ENCODE measurements around the gene TMEM213.
"Not testable (repeated sequence)": the region's sequence is repeated elsewhere in the genome, so short reads cannot be mapped to it uniquely, and the experiment has no call there.

Gene TMEM213

DNA sequence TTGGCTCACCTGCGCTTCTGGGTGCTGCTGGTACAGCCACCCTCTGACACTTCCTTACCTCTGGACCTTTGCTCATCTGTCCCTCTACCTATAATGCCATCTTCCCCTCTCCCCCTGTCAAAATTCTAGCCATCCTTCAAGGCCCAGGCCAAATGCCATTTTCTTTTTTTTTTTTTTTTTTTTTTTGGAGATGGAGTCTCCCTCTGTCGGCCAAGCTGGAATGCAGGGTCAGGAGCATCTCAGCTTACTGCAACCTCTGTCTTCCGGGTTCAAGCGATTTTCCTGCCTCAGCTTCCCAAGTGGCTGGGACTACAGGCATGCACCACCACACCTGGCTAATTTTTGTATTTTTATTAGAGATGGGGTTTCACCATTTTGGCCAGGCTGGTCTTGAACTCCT lies 748 bp upstream of the TMEM213 start:
- DNase-seq (ENCODE audit: low read depth): not testable (repeated sequence)

DNA sequence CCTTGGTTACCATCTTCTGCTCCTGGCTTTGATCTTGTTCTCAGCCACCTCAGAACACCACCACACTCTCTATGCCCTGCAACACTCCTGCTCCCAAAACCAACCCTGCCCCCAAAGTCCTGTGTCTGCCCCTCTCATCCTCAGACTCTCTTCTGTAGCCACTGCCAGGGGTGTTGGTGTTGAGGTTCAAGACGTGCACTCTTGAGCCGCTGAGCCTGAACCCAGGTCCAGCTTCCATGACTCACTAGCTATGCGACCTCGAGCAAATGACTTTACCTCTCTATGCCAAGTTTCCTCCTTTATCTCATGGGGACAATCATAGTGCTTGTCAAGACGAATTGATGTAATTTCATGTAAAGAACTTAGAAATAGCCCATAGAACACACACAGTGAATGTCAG lies 1.0 kb downstream of the TMEM213 start:
- DNase-seq (ENCODE audit: low read depth): no peak

GRCh38 chr7:138799336-138800000 lies 1.7 kb downstream of the TMEM213 start:
- no peak for DNase-seq (ENCODE audit: low read depth)

GRCh38 chr7:138801256-138801655 lies 3.5 kb downstream of the TMEM213 start:
- no peak for DNase-seq (ENCODE audit: low read depth)

DNA sequence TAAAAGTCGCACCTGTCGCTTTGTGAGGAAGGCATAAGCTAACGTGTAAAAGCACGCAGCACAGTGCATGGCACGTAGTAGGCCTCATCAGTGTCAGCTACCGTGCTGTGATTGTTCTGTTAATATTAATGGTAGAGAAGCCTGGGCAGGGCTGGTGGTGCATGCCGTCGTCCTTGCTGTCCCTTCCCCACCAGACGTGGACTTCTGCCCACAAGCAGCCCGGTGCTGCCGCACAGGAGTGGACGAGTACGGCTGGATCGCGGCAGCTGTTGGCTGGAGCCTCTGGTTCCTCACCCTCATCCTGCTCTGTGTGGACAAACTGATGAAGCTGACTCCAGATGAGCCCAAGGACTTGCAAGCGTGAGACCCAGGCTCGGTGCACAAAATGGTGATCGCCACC lies 4.9 kb downstream of the TMEM213 start:
- DNase-seq (ENCODE audit: low read depth): no peak

DNA sequence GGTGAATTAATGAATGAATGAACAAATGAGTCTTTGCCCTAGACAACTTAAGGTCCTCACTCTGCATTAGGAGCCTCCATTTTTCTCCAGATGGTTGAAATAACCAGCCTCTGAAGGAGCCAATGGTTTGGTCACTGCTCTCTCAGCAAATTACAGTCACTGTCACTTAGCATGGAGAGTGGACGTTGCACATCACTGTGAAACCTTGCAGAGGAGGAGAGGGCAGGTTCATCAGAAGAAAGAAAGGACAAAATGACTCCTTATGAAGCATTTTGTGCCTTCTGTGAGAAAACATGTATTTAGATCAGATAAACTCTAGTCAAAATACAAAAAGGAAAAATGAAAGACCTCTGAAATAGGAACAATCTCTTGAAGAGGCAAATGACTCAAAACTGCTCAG lies 6.8 kb downstream of the TMEM213 start:
- DNase-seq (ENCODE audit: low read depth): no peak

DNA sequence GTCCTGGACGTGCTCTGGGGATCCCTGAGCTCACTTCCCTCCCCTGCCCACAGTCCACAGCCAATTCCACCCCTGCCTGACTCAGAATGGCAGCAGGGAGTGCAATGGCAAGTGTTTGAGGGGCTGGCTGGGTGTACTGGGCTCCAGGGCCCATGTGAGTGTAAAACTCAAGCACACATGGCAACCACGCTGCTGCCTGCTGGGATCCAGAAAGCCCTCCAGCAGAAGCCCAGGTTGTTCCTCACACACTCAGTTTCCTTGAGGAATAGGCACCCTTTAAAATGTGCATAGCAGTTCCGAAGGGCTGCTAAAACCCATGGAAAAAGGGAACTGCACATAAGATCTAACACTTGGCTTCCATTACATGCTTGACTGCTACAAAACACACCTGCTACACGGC lies 11.6 kb downstream of the TMEM213 start:
- no peak for DNase-seq (ENCODE audit: low read depth)

GRCh38 chr7:138811327-138811726 lies 13.5 kb downstream of the TMEM213 start:
- DNase-seq (ENCODE audit: low read depth): not testable (repeated sequence)

DNA sequence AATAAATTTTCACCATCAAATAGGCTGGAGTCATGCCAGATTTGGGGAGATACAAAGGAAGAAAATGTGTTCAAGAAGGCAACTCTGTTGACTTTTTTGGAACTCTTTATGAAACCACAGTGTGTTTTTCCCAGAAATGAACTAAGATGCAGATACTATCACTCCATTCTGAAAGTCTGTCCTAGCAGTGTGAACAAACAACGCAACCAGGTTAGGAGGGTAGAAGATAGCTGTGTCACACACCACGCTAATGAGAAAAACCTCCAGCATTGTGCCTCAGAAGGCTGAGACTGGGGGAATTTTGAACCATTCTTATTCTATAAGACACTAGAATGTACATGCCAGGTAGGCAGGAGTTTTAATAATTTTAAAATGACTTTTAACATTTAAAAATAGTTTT lies 16.2 kb downstream of the TMEM213 start:
- no peak for DNase-seq (ENCODE audit: low read depth)

DNA sequence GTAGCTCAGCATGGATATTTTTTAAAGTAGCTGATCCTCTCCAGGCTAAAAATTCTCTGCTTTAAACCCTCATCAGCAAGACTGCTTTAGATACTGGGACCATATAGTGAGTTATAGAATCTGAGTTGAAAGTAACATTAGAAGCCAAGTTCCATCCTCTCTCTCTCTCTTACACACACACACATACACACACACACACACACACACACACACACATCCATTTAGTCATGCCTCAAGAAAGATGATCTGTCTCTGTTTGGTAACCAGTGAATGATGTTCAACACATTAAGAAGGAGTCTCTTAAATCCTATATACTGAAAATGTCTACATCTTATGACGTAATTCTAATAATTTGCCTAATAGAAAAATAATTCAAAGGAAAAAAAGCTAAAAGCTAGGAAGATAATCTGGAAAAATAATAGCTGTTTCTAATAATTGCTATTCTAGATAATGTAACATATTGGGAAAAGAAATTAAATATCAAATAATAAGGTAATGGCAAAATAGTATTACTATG lies 17.1 kb downstream of the TMEM213 start:
- DNase-seq (ENCODE audit: low read depth): peak; percentile 4

- no peak for DNase-seq (ENCODE audit: low read depth)
Measured at GRCh38 chr7:138816650-138817049, 18.9 kb downstream of the TMEM213 start.

GRCh38 chr7:138819625-138820024 lies 21.8 kb downstream of the TMEM213 start:
- no peak for DNase-seq (ENCODE audit: low read depth)

DNA sequence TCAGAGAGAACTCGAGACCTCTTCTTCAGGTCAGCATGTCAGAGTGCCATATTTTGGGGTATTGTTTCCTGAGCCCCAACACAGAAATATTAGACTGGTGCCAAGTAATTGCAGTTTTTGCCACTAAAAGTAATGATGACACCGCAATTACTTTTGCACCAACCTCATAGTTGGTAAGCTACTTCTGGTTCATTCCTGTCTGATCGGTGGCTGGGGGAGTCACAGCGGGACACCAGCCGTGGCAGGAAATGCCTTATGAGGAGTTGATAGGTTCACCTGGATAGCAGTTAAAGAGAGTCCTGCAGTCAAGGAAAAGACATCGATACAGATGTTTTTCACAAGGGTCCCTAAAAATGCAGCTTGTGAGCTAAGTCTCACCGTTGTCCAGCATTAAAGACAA lies 24.1 kb downstream of the TMEM213 start:
- DNase-seq (ENCODE audit: low read depth): no peak

DNA sequence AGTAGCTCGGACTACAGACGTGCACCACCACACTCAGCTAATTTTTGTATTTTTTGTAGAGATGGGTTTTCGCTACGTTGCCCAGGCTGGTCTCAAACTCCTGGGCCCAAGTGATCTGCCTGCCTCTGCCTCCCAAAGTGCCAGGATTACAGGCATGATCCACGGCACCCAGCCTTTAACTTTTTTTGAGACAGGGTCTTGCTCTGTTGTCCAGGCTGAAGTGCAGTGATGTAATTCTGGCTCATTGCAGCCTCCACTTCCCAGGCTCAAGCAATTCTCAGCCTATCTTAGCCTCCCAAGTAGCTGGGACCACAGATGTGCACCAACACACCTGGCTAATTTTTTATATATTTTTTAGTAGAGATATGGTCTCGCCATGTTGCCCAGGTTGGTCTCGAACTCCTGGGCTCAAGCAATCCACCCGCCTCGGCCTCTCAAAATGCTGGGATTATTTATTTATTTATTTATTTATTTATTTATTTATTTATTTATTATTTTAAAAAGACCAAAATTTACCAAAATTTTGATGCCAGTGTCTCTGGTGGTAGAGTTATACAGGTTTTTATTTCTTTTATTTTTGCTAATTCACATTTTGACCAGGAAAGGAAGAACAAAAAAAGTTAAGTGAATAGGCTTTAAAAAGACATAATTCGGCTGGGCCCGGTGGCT lies 25.2 kb downstream of the TMEM213 start:
- DNase-seq (ENCODE audit: low read depth): no peak

GRCh38 chr7:138825049-138825721 lies 27.4 kb downstream of the TMEM213 start:
- no peak for DNase-seq (ENCODE audit: low read depth)

DNA sequence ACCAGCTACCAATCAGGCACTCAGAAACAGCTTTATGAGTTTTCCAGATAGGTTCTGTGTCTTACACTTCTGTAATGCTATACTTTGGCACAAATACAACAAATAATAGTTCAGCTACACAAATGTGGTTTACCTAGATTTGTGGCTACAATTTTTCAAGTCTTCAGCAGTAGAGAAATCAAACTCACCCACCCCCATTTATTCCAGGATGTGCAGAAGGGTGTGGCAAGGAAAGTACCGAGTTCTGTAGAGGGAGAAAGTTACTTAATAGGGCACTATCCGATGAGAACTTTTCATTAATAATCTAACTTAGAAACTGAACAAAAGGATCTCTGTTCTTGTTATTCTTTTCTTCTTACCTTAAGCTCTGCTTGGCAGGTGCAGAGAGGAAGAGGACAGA lies 30.5 kb downstream of the TMEM213 start:
- no peak for DNase-seq (ENCODE audit: low read depth)

DNA sequence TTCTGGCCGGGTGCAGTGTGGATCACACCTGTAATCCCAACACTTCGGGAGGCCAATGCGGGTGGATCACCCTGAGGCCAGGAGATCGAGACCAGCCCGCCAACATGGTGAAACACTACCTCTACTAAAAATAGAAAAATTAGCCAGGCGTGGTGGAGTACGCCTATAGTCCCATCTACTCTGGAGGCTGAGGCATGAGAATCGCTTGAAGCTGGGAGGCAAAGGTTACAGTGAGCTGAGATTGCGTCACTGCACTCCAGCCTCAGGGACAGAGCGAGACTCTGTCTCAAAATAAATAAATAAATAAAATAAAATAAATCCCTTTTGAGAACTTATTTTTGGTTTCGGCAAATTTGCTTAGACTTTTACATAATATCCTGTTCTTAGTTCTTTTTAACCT lies 31.5 kb downstream of the TMEM213 start:
- DNase-seq (ENCODE audit: low read depth): no peak

- no peak for DNase-seq (ENCODE audit: low read depth)
Measured at GRCh38 chr7:138832966-138833365, 35.2 kb downstream of the TMEM213 start.

- DNase-seq (ENCODE audit: low read depth): no peak
Measured at GRCh38 chr7:138833596-138833995, 35.8 kb downstream of the TMEM213 start.

GRCh38 chr7:138834583-138834982 lies 36.8 kb downstream of the TMEM213 start:
- DNase-seq (ENCODE audit: low read depth): no peak

- no peak for DNase-seq (ENCODE audit: low read depth)
Measured at GRCh38 chr7:138835087-138835486, 37.3 kb downstream of the TMEM213 start.

- DNase-seq (ENCODE audit: low read depth): no peak
Measured at GRCh38 chr7:138837627-138838026, 39.8 kb downstream of the TMEM213 start.

GRCh38 chr7:138838166-138838565 lies 40.4 kb downstream of the TMEM213 start:
- no peak for DNase-seq (ENCODE audit: low read depth)

All from ELR (cell line).